ENCODE results near the gene ATP9A.
"Not testable (repeated sequence)": the region's sequence is repeated elsewhere in the genome, so short reads cannot be mapped to it uniquely, and the experiment has no call there.

ATP9A gene

GRCh38 chr20:51653226-51653625 lies 115.0 kb downstream of the ATP9A start:
- DNase-seq (ENCODE audit: low read depth) = no peak

GRCh38 chr20:51651921-51652549 lies 116.2 kb downstream of the ATP9A start:
- DNase-seq (ENCODE audit: low read depth) = no peak

- DNase-seq (ENCODE audit: low read depth) = no peak
These were observed 117.5 kb downstream of the ATP9A start for GRCh38 chr20:51650685-51651134.

GRCh38 chr20:51648571-51648947 lies 119.6 kb downstream of the ATP9A start:
- no peak for DNase-seq (ENCODE audit: low read depth)

GRCh38 chr20:51647674-51648570 lies 120.3 kb downstream of the ATP9A start:
- no peak for DNase-seq (ENCODE audit: low read depth)

GRCh38 chr20:51643810-51644209 lies 124.4 kb downstream of the ATP9A start:
- not testable (repeated sequence) for DNase-seq (ENCODE audit: low read depth)

- DNase-seq (ENCODE audit: low read depth) = no peak
These were observed 124.8 kb downstream of the ATP9A start for GRCh38 chr20:51643390-51643789.

GRCh38 chr20:51641866-51642265 lies 126.3 kb downstream of the ATP9A start:
- DNase-seq (ENCODE audit: low read depth) = no peak

- no peak for DNase-seq (ENCODE audit: low read depth)
These were observed 127.4 kb downstream of the ATP9A start for GRCh38 chr20:51640743-51641142.

GRCh38 chr20:51639206-51639832 lies 128.9 kb downstream of the ATP9A start:
- peak; percentile 55 for DNase-seq (ENCODE audit: low read depth)

- DNase-seq (ENCODE audit: low read depth) = no peak
These were observed 130.9 kb downstream of the ATP9A start for GRCh38 chr20:51637241-51637640.

GRCh38 chr20:51636123-51636522 lies 132.1 kb downstream of the ATP9A start:
- no peak for DNase-seq (ENCODE audit: low read depth)

- DNase-seq (ENCODE audit: low read depth) = no peak
These were observed 132.5 kb downstream of the ATP9A start for GRCh38 chr20:51635680-51636079.

GRCh38 chr20:51634877-51635276 lies 133.3 kb downstream of the ATP9A start:
- no peak for DNase-seq (ENCODE audit: low read depth)

- no peak for DNase-seq (ENCODE audit: low read depth)
These were observed 133.9 kb downstream of the ATP9A start for GRCh38 chr20:51634257-51634656.

- DNase-seq (ENCODE audit: low read depth) = no peak
These were observed 134.8 kb downstream of the ATP9A start for GRCh38 chr20:51633430-51633829.

GRCh38 chr20:51631953-51632352 lies 136.2 kb downstream of the ATP9A start:
- no peak for DNase-seq (ENCODE audit: low read depth)

- no peak for DNase-seq (ENCODE audit: low read depth)
These were observed 136.9 kb downstream of the ATP9A start for GRCh38 chr20:51631011-51631950.

GRCh38 chr20:51629399-51630058 lies 138.7 kb downstream of the ATP9A start:
- no peak for DNase-seq (ENCODE audit: low read depth)

- DNase-seq (ENCODE audit: low read depth) = no peak
These were observed 139.4 kb downstream of the ATP9A start for GRCh38 chr20:51628533-51629398.
